DND-41 (cell line): ENCODE results near the gene FAM83G.

Source experiments
- EZH2 ChIP-seq: IDR thresholded peaks from 3 replicates; pipeline ENCODE4 v1.6.1; 2012; ENCODE audit warnings: borderline replicate concordance, low read depth, mild to moderate bottlenecking, moderate library complexity, low read length, inconsistent platforms; ENCODE audit not compliant: severe bottlenecking
- TF ChIP-seq, protein P1 (sequence below): IDR thresholded peaks from 2 replicates; pipeline ENCODE4 v1.5.1; 2012; ENCODE audit warnings: borderline replicate concordance, low read length, moderate library complexity, mild to moderate bottlenecking; ENCODE audit not compliant: poor library complexity, severe bottlenecking; ENCODE audit errors: extremely low read depth

GRCh38 chr17:18971801-18972200 is 32.8 kb downstream of the FAM83G start:
- TF ChIP-seq, protein P1, sequence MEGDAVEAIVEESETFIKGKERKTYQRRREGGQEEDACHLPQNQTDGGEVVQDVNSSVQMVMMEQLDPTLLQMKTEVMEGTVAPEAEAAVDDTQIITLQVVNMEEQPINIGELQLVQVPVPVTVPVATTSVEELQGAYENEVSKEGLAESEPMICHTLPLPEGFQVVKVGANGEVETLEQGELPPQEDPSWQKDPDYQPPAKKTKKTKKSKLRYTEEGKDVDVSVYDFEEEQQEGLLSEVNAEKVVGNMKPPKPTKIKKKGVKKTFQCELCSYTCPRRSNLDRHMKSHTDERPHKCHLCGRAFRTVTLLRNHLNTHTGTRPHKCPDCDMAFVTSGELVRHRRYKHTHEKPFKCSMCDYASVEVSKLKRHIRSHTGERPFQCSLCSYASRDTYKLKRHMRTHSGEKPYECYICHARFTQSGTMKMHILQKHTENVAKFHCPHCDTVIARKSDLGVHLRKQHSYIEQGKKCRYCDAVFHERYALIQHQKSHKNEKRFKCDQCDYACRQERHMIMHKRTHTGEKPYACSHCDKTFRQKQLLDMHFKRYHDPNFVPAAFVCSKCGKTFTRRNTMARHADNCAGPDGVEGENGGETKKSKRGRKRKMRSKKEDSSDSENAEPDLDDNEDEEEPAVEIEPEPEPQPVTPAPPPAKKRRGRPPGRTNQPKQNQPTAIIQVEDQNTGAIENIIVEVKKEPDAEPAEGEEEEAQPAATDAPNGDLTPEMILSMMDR, result no peak
- no peak for TF ChIP-seq EZH2
